ENCODE data around the gene PLSCR3.

DNA sequence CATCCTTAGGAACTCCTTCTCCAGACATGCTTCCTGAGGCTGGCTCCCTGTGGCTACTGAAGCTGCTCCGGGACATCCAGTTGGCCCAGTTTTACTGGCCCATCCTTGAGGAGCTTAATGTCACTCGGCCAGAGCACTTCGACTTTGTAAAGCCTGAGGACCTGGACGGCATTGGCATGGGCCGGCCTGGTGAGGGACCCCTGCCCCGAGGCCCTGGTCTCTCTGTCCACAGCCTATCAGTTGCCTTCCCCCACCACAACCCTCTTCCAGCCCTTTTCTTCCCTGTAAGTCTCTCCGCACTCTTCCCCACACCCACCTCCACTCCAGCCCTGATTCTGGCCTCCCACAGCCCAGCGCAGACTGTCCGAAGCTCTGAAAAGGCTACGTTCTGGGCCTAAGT, 11.4 kb downstream of the PLSCR3 start:
- TF ChIP-seq, protein P1, sequence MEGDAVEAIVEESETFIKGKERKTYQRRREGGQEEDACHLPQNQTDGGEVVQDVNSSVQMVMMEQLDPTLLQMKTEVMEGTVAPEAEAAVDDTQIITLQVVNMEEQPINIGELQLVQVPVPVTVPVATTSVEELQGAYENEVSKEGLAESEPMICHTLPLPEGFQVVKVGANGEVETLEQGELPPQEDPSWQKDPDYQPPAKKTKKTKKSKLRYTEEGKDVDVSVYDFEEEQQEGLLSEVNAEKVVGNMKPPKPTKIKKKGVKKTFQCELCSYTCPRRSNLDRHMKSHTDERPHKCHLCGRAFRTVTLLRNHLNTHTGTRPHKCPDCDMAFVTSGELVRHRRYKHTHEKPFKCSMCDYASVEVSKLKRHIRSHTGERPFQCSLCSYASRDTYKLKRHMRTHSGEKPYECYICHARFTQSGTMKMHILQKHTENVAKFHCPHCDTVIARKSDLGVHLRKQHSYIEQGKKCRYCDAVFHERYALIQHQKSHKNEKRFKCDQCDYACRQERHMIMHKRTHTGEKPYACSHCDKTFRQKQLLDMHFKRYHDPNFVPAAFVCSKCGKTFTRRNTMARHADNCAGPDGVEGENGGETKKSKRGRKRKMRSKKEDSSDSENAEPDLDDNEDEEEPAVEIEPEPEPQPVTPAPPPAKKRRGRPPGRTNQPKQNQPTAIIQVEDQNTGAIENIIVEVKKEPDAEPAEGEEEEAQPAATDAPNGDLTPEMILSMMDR (IDR thresholded peaks at IDR 0.05) = no peak
- TF ChIP-seq, protein P2, sequence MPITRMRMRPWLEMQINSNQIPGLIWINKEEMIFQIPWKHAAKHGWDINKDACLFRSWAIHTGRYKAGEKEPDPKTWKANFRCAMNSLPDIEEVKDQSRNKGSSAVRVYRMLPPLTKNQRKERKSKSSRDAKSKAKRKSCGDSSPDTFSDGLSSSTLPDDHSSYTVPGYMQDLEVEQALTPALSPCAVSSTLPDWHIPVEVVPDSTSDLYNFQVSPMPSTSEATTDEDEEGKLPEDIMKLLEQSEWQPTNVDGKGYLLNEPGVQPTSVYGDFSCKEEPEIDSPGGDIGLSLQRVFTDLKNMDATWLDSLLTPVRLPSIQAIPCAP (CRISPR knock-in tag; IDR thresholded peaks at IDR 0.05) = no peak
- no peak for TF ChIP-seq MYBL2 (CRISPR knock-in tag; IDR thresholded peaks at IDR 0.05)
- TF ChIP-seq TCF7 (CRISPR knock-in tag; IDR thresholded peaks at IDR 0.05; ENCODE audit: low read depth) = no peak
- TF ChIP-seq, protein P3, sequence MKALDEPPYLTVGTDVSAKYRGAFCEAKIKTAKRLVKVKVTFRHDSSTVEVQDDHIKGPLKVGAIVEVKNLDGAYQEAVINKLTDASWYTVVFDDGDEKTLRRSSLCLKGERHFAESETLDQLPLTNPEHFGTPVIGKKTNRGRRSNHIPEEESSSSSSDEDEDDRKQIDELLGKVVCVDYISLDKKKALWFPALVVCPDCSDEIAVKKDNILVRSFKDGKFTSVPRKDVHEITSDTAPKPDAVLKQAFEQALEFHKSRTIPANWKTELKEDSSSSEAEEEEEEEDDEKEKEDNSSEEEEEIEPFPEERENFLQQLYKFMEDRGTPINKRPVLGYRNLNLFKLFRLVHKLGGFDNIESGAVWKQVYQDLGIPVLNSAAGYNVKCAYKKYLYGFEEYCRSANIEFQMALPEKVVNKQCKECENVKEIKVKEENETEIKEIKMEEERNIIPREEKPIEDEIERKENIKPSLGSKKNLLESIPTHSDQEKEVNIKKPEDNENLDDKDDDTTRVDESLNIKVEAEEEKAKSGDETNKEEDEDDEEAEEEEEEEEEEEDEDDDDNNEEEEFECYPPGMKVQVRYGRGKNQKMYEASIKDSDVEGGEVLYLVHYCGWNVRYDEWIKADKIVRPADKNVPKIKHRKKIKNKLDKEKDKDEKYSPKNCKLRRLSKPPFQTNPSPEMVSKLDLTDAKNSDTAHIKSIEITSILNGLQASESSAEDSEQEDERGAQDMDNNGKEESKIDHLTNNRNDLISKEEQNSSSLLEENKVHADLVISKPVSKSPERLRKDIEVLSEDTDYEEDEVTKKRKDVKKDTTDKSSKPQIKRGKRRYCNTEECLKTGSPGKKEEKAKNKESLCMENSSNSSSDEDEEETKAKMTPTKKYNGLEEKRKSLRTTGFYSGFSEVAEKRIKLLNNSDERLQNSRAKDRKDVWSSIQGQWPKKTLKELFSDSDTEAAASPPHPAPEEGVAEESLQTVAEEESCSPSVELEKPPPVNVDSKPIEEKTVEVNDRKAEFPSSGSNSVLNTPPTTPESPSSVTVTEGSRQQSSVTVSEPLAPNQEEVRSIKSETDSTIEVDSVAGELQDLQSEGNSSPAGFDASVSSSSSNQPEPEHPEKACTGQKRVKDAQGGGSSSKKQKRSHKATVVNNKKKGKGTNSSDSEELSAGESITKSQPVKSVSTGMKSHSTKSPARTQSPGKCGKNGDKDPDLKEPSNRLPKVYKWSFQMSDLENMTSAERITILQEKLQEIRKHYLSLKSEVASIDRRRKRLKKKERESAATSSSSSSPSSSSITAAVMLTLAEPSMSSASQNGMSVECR (CRISPR knock-in tag; IDR thresholded peaks at IDR 0.05; ENCODE audit: borderline replicate concordance) = no peak
- TF ChIP-seq, protein P4, sequence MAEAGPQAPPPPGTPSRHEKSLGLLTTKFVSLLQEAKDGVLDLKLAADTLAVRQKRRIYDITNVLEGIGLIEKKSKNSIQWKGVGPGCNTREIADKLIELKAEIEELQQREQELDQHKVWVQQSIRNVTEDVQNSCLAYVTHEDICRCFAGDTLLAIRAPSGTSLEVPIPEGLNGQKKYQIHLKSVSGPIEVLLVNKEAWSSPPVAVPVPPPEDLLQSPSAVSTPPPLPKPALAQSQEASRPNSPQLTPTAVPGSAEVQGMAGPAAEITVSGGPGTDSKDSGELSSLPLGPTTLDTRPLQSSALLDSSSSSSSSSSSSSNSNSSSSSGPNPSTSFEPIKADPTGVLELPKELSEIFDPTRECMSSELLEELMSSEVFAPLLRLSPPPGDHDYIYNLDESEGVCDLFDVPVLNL (CRISPR knock-in tag; IDR thresholded peaks at IDR 0.05; ENCODE audit: borderline replicate concordance, low read depth) = no peak

Data from WTC11 (cell line).